Measurements from ENCODE around the gene PTCH2.
"Not testable (repeated sequence)": the region's sequence is repeated elsewhere in the genome, so short reads cannot be mapped to it uniquely, and the experiment has no call there.

PTCH2 gene

DNA sequence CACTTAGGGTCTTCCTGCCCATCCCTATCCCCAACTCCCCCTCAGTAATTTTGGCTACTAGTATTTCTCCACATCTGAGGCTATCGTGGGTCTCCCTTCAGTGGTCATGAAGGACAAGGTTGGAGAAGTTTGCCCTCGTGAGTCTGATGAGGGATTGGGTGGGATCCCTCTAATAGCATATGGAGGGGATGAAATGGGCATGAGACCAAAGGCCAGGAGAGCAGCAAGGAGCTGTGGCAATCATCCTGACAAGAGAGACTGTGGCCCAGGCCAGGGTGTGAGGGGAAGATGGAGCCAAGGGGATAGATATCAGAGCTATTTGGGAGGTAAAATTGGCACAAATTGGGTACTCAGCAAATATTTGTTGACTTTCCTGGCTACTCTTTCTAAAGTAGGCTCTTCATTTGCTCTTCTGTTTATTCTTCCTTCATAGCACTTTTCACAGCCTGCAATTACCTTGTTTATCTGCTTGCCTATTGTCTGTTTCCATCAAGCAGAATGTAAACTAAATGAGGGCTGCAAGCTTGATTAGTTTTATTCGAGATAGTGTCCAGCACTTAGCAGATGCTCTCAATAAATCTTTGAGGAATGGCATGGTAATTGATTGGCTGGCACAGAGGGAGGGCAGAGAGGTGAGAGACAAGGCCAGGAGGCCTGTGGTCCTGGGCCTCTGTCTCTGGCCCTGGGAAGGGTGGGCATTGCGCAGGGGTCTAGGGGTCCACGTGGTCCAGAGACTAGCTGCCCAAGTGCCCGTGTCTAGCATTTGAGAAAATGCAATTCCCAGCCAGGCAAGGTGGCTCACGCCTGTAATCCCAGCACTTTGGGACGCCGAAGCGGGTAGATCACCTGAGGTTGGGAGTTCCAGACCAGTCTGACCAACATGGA, 44.3 kb downstream of the PTCH2 start:
- Histone ChIP-seq H3K27ac (ENCODE audit: low read length, poor library complexity, severe bottlenecking) (peak overlapping the region; percentile 95), H3K23ac (ENCODE audit: low read length in 2 of 2) (no peak overlapping the region), H2BK12ac (ENCODE audit: low read length in 2 of 2) (peak overlapping the region; percentile 28 to 98), H3K4me2 (ENCODE audit: low read length, poor library complexity, severe bottlenecking) (no peak overlapping the region), H3K14ac (ENCODE audit: low read length in 2 of 2) (peak overlapping the region in 1 of 2 experiments; percentile 65), H2BK5ac (ENCODE audit: low read depth, low read length, poor library complexity, severe bottlenecking) (no peak overlapping the region), H3K36me3 (ENCODE audit: control insufficient read depth in 1 of 2, insufficient read depth in 2 of 2, low read depth in 1 of 2, low read length in 2 of 2) (peaks cover 20 to 21% of the 10 kb centered on the region in 2 experiments), H2BK120ac (ENCODE audit: low read depth, low read length) (no peak overlapping the region), H3K18ac (ENCODE audit: low read depth in 1 of 2, low read length in 2 of 2) (peak overlapping the region in 1 of 2 experiments; percentile 78), H3K4ac (ENCODE audit: low read depth in 1 of 2, low read length in 2 of 2) (peak overlapping the region in 1 of 2 experiments; percentile 90), H4K91ac (ENCODE audit: low read length) (no peak overlapping the region), H2BK15ac (ENCODE audit: low read depth, poor library complexity, severe bottlenecking) (peak overlapping the region; percentile 31), H2AFZ (ENCODE audit: low read depth, low read length) (no peak overlapping the region), H2AK5ac (ENCODE audit: low read length, severe bottlenecking) (peak overlapping the region; percentile 69), H3K79me1 (replicated peaks; ENCODE audit: low read length, poor library complexity, severe bottlenecking) (peaks cover 3% of the 10 kb centered on the region), H3K9me3 (ENCODE audit: control insufficient read depth, low read length) (no peaks in the 10 kb centered on the region), H3K4me3 (ENCODE audit: insufficient read depth in 1 of 2, low read depth in 1 of 2, low read length in 2 of 2) (no peak overlapping the region), H3K27me3 (ENCODE audit: control insufficient read depth in 1 of 2, insufficient read depth in 1 of 2, low read length in 2 of 2) (no peaks in the 10 kb centered on the region), H3K4me1 (ENCODE audit: control insufficient read depth, insufficient read depth, low read depth, low read length) (peaks cover 29% of the 10 kb centered on the region), H4K8ac (ENCODE audit: low read length) (peak overlapping the region; percentile 51), H3K9ac (ENCODE audit: low read length) (peak overlapping the region; percentile 88)
- 95% methylated on average over 10 of the region's 10 CpGs for WGBS
- DNase-seq, result no peak

DNA sequence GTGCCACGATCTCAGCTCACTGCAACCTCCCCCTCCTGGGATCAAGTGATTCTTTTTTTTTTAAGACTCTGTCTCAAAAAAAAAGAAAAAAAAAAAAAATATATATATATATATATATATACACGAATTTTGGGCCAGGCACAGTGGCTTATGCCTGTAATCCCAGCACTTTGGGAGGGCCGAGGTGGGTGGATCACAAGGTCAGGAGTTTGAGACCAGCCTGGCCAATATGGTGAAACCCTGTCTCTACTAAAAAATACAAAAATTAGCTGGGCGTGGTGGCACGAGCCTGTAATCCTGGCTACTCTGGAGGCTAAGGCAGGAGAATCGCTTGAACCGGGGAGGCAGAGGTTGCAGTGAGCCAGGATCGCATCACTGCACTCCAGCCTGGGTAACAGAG, 45.2 kb downstream of the PTCH2 start:
- not testable (repeated sequence) for H2BK15ac ChIP-seq (ENCODE audit: low read depth, poor library complexity, severe bottlenecking)
- 89% methylated on average over 7 of the region's 8 CpGs for WGBS

DNA sequence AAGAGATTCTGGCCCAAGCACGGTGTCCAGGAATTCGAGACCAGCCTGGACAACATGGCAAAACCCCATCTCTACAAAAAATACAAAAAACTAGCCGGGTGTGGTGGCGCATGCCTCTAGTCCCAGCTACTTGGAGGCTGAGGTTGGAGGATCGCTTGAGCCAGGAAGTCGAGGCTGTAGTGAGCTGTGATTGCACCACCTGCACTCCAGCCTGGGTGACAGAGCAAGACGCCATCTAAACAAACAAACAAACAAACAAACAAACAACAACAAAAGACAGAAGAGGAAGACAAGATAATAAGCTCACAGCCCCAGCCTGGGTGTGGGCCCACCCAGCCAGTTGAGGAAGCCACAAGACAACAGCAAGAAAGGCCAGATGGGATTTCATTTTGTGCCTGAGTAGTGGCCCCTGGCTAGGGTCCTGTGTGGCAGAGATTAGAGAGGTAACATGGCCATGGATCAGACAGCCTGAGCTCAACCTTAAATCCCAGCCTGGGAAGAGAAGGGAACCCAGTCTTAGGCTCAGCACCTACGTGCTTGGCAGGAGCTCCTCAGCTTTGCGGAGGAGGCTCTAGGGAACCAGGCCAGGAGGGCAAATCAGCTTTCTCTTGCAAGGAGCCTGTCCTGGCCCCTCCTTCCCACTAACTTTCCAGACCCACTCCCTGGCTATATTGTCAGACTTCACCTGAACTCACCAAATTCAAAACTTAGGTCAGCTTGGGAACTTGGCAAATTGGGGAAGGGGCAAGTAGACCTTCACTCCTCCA, 50.1 kb downstream of the PTCH2 start:
- H3K9ac ChIP-seq (ENCODE audit: low read length), result no peak overlapping the region
- no peaks in the 10 kb centered on the region for H3K27me3 ChIP-seq (ENCODE audit: control insufficient read depth in 1 of 2, insufficient read depth in 1 of 2, low read length in 2 of 2)
- no peak overlapping the region for H3K4me2 ChIP-seq (ENCODE audit: low read length, poor library complexity, severe bottlenecking)
- no peak overlapping the region for H2BK15ac ChIP-seq (ENCODE audit: low read depth, poor library complexity, severe bottlenecking)
- no peak overlapping the region for H3K4me3 ChIP-seq (ENCODE audit: insufficient read depth in 1 of 2, low read depth in 1 of 2, low read length in 2 of 2)
- H3K27ac ChIP-seq (ENCODE audit: low read length, poor library complexity, severe bottlenecking), result no peak overlapping the region
- H2AFZ ChIP-seq (ENCODE audit: low read depth, low read length), result no peak overlapping the region
- H3K23ac ChIP-seq (ENCODE audit: low read length in 2 of 2), result no peak overlapping the region
- no peak overlapping the region for H3K18ac ChIP-seq (ENCODE audit: low read depth in 1 of 2, low read length in 2 of 2)
- no peaks in the 10 kb centered on the region for H3K4me1 ChIP-seq (ENCODE audit: control insufficient read depth, insufficient read depth, low read depth, low read length)
- H2BK5ac ChIP-seq (ENCODE audit: low read depth, low read length, poor library complexity, severe bottlenecking), result no peak overlapping the region
- no peaks in the 10 kb centered on the region for H3K79me1 ChIP-seq (replicated peaks; ENCODE audit: low read length, poor library complexity, severe bottlenecking)
- H2BK12ac ChIP-seq (ENCODE audit: low read length in 2 of 2), result peak overlapping the region in 1 of 2 experiments; percentile 29
- H3K4ac ChIP-seq (ENCODE audit: low read depth in 1 of 2, low read length in 2 of 2), result no peak overlapping the region
- no peaks in the 10 kb centered on the region for H3K9me3 ChIP-seq (ENCODE audit: control insufficient read depth, low read length)
- H4K8ac ChIP-seq (ENCODE audit: low read length), result no peak overlapping the region
- no peak overlapping the region for H2BK120ac ChIP-seq (ENCODE audit: low read depth, low read length)
- H3K14ac ChIP-seq (ENCODE audit: low read length in 2 of 2), result no peak overlapping the region
- 97% methylated on average over 8 of the region's 9 CpGs for WGBS
- no peak for DNase-seq
- H4K91ac ChIP-seq (ENCODE audit: low read length), result no peak overlapping the region
- H2AK5ac ChIP-seq (ENCODE audit: low read length, severe bottlenecking), result no peak overlapping the region
- H3K36me3 ChIP-seq (ENCODE audit: control insufficient read depth in 1 of 2, insufficient read depth in 2 of 2, low read depth in 1 of 2, low read length in 2 of 2), result no peaks in the 10 kb centered on the region

More for the DNA sequence above, 45.2 kb downstream of the PTCH2 start:
- H2BK120ac ChIP-seq (ENCODE audit: low read depth, low read length); H3K27me3 ChIP-seq (ENCODE audit: control insufficient read depth in 1 of 2, insufficient read depth in 1 of 2, low read length in 2 of 2); H2AK5ac ChIP-seq (ENCODE audit: low read length, severe bottlenecking); H3K14ac ChIP-seq (ENCODE audit: low read length in 2 of 2); H3K23ac ChIP-seq (ENCODE audit: low read length in 2 of 2); DNase-seq; H3K9ac ChIP-seq (ENCODE audit: low read length); H3K79me1 ChIP-seq (replicated peaks; ENCODE audit: low read length, poor library complexity, severe bottlenecking); H2BK12ac ChIP-seq (ENCODE audit: low read length in 2 of 2); H3K4me3 ChIP-seq (ENCODE audit: insufficient read depth in 1 of 2, low read depth in 1 of 2, low read length in 2 of 2); H4K8ac ChIP-seq (ENCODE audit: low read length); H3K18ac ChIP-seq (ENCODE audit: low read depth in 1 of 2, low read length in 2 of 2); H4K91ac ChIP-seq (ENCODE audit: low read length); H2BK5ac ChIP-seq (ENCODE audit: low read depth, low read length, poor library complexity, severe bottlenecking); H3K9me3 ChIP-seq (ENCODE audit: control insufficient read depth, low read length); H2AFZ ChIP-seq (ENCODE audit: low read depth, low read length); H3K4ac ChIP-seq (ENCODE audit: low read depth in 1 of 2, low read length in 2 of 2); H3K4me2 ChIP-seq (ENCODE audit: low read length, poor library complexity, severe bottlenecking); H3K27ac ChIP-seq (ENCODE audit: low read length, poor library complexity, severe bottlenecking): not testable (repeated sequence)
- Histone ChIP-seq H3K4me1 (ENCODE audit: control insufficient read depth, insufficient read depth, low read depth, low read length) (peaks cover 22% of the 10 kb centered on the region), H3K36me3 (ENCODE audit: control insufficient read depth in 1 of 2, insufficient read depth in 2 of 2, low read depth in 1 of 2, low read length in 2 of 2) (peaks cover 11 to 12% of the 10 kb centered on the region in 2 experiments)
